ENCODE results near the gene MLKL.

DNA sequence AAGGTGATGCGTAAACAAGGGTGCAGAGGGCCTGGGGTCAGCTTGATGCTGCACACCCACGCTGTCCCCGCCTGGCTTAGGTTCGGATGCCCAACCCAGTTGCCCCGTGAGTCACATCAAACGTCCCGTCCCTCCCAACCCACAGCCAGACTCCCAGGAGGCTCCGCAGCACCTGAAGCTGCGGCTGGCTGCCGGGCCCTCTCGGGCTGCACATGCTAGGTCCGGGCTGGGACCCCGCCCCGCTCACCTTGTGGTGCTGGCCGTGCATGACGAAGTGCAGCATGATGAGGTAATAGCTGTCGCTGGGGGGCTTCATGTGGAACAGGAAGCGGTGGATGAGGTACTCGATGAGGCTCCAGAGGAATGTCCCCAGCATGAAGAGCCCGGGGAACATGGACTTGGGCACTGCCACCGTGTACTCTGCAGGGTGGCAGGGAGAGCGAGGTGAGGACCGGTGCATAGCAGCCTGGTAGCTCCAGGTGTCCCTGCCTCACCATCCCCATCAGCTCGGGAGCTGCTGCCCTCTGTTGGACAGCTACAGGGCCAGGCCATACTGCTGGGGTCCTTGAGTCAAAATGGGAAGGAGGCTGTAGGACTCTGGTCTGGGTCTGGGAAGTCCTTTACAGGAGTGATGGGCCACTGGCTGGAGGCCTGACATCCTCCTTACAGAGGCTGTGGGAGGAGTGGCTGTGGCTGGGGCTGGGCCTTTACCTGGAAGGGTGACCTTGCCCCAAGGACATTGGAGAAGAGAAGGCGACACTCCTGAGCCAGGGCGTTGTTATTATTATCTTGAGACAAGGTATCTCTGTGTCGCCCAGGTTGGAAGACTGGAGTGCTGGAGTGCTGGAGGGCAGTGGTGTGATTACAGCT lies 18.3 kb upstream of the MLKL start:
- TF ChIP-seq POLR2A (IDR thresholded peaks at IDR 0.05), result no peak
- TF ChIP-seq, protein P1, sequence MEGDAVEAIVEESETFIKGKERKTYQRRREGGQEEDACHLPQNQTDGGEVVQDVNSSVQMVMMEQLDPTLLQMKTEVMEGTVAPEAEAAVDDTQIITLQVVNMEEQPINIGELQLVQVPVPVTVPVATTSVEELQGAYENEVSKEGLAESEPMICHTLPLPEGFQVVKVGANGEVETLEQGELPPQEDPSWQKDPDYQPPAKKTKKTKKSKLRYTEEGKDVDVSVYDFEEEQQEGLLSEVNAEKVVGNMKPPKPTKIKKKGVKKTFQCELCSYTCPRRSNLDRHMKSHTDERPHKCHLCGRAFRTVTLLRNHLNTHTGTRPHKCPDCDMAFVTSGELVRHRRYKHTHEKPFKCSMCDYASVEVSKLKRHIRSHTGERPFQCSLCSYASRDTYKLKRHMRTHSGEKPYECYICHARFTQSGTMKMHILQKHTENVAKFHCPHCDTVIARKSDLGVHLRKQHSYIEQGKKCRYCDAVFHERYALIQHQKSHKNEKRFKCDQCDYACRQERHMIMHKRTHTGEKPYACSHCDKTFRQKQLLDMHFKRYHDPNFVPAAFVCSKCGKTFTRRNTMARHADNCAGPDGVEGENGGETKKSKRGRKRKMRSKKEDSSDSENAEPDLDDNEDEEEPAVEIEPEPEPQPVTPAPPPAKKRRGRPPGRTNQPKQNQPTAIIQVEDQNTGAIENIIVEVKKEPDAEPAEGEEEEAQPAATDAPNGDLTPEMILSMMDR (IDR thresholded peaks at IDR 0.05), result no peak
